ENCODE measurements around the gene NSUN3. TPM values are rescaled to one million over a fixed set of nuclear protein-coding genes. Genes with fewer than 3 reads are reported as not detected.
A peak's percentile ranks its signal among the peaks of the same experiment; 100 is the strongest.

Gene NSUN3
- total RNA-seq, 2 experiments from 2014 or later = 15.4 to 17.1 TPM

GRCh38 chr3:94046533-94046932 lies 16.3 kb upstream of the NSUN3 start:
- intact Hi-C loops (cut with DNase I, micrococcal nuclease) = no loop called here
- ATAC-seq (no peak), DNase-seq (no peak)
- Mint-ChIP-seq H3K9me3 (ENCODE audit: low read depth) (no peaks in the 10 kb centered on the region), H3K36me3 (ENCODE audit: low read depth) (peaks cover 18% of the 10 kb centered on the region), H3K4me1 (peaks cover 2% of the 10 kb centered on the region), H3K27ac (no peak overlapping the region), H3K27me3 (no peaks in the 10 kb centered on the region), H3K4me3 (no peak overlapping the region)
- ChIA-PET POLR2A (no interaction called here), CTCF (no interaction called here)

GRCh38 chr3:94049267-94049666 lies 13.6 kb upstream of the NSUN3 start:
- intact Hi-C loops (cut with DNase I, micrococcal nuclease) = no loop called here
- ChIA-PET CTCF (no interaction called here), POLR2A (no interaction called here)
- ATAC-seq (no peak), DNase-seq (peak; percentile 20)
- no peaks in the 10 kb centered on the region for H3K9me3 Mint-ChIP-seq (ENCODE audit: low read depth)
- H3K27ac Mint-ChIP-seq = no peak overlapping the region
- H3K4me1 Mint-ChIP-seq = no peaks in the 10 kb centered on the region
- H3K27me3 Mint-ChIP-seq = no peaks in the 10 kb centered on the region
- H3K36me3 Mint-ChIP-seq (ENCODE audit: low read depth) = peaks cover 9% of the 10 kb centered on the region
- no peak overlapping the region for H3K4me3 Mint-ChIP-seq

GRCh38 chr3:94050546-94050945 lies 12.3 kb upstream of the NSUN3 start:
- ATAC-seq (no peak), DNase-seq (no peak)
- intact Hi-C loops (cut with DNase I, micrococcal nuclease) = no loop called here
- CTCF ChIA-PET = interaction anchor here (1.0 to 1.6 kb wide), 4 partner anchors 11 to 19 kb away, joined by 3 to 8 read pairs (median 3); no protein-coding TSS in a partner anchor
- Mint-ChIP-seq H3K4me1 (no peaks in the 10 kb centered on the region), H3K9me3 (ENCODE audit: low read depth) (no peaks in the 10 kb centered on the region), H3K27ac (no peak overlapping the region), H3K27me3 (no peaks in the 10 kb centered on the region), H3K36me3 (ENCODE audit: low read depth) (peaks cover 2% of the 10 kb centered on the region), H3K4me3 (no peak overlapping the region)
- POLR2A ChIA-PET = no interaction called here

GRCh38 chr3:94061297-94061696 lies 1.6 kb upstream of the NSUN3 start:
- no peak for ATAC-seq
- Mint-ChIP-seq H3K27ac (no peak overlapping the region), H3K9me3 (ENCODE audit: low read depth) (no peaks in the 10 kb centered on the region), H3K36me3 (ENCODE audit: low read depth) (peaks cover 50% of the 10 kb centered on the region), H3K4me1 (peaks cover 35% of the 10 kb centered on the region), H3K27me3 (no peaks in the 10 kb centered on the region), H3K4me3 (no peak overlapping the region)
- CTCF ChIA-PET = interaction anchor here (1.1 to 1.9 kb wide), 2 partner anchors 9 to 11 kb away, joined by 3 to 7 read pairs; no protein-coding TSS in a partner anchor
- intact Hi-C loops (cut with DNase I, micrococcal nuclease) = loop anchor here in 1 of 2 experiments (2.0 kb wide), 1 partner anchor 20 kb away; no protein-coding TSS in a partner anchor
- POLR2A ChIA-PET = no interaction called here
- DNase-seq = no peak

GRCh38 chr3:94063496-94064119 lies 747 bp downstream of the NSUN3 start:
- POLR2A ChIA-PET = interaction anchor here (1.7 kb wide), 1 partner anchor 84 kb away, joined by 5 read pairs; the partner anchor contains the start of gene ARL13B
- H3K36me3 Mint-ChIP-seq (ENCODE audit: low read depth) = peaks cover 61% of the 10 kb centered on the region
- intact Hi-C loops (cut with DNase I, micrococcal nuclease) = loop anchor here (1.0 kb wide), 2 partner anchors 59 to 83 kb away; partner anchors contain the start of gene ARL13B (in 1 of the 2)
- DNase-seq (no peak), ATAC-seq (no peak)
- no peaks in the 10 kb centered on the region for H3K27me3 Mint-ChIP-seq
- H3K9me3 Mint-ChIP-seq (ENCODE audit: low read depth) = no peaks in the 10 kb centered on the region
- peaks cover 44% of the 10 kb centered on the region for H3K4me1 Mint-ChIP-seq
- CTCF ChIA-PET = interaction anchor here (0.6 to 2.3 kb wide), 6 partner anchors 26 to 90 kb away, joined by 3 to 7 read pairs (median 4); partner anchors contain the start of gene PROS1
- peak overlapping the region; percentile 99 for H3K27ac Mint-ChIP-seq
- peak overlapping the region; percentile 92 for H3K4me3 Mint-ChIP-seq

GRCh38 chr3:94064243-94064860 lies 1.5 kb downstream of the NSUN3 start:
- Mint-ChIP-seq H3K9me3 (ENCODE audit: low read depth) (no peaks in the 10 kb centered on the region), H3K27me3 (no peaks in the 10 kb centered on the region), H3K36me3 (ENCODE audit: low read depth) (peaks cover 57% of the 10 kb centered on the region), H3K4me1 (peaks cover 47% of the 10 kb centered on the region), H3K4me3 (peak overlapping the region; percentile 92), H3K27ac (peak overlapping the region; percentile 99)
- no peak for ATAC-seq
- intact Hi-C loops (cut with DNase I, micrococcal nuclease) = no loop called here
- ChIA-PET POLR2A (no interaction called here), CTCF (interaction anchor here (2.3 kb wide), 1 partner anchor 61 kb away, joined by 7 read pairs; no protein-coding TSS in a partner anchor)
- no peak for DNase-seq

- intact Hi-C loops (cut with DNase I, micrococcal nuclease) = no loop called here
- POLR2A ChIA-PET = no interaction called here
Measured at GRCh38 chr3:94065122-94065521, 2.3 kb downstream of the NSUN3 start.

GRCh38 chr3:94065819-94066480 lies 3.1 kb downstream of the NSUN3 start:
- no peak overlapping the region for H3K4me3 Mint-ChIP-seq
- intact Hi-C loops (cut with DNase I, micrococcal nuclease) = no loop called here
- DNase-seq (peak; percentile 22), ATAC-seq (peak; percentile 10)
- no peaks in the 10 kb centered on the region for H3K27me3 Mint-ChIP-seq
- ChIA-PET CTCF (interaction anchor here (0.8 to 1.0 kb wide), 3 partner anchors 11 to 63 kb away, joined by 3 to 4 read pairs (median 3); no protein-coding TSS in a partner anchor), POLR2A (no interaction called here)
- H3K36me3 Mint-ChIP-seq (ENCODE audit: low read depth) = peaks cover 44% of the 10 kb centered on the region
- peaks cover 55% of the 10 kb centered on the region for H3K4me1 Mint-ChIP-seq
- H3K9me3 Mint-ChIP-seq (ENCODE audit: low read depth) = no peaks in the 10 kb centered on the region
- H3K27ac Mint-ChIP-seq = peak overlapping the region; percentile 74

More at GRCh38 chr3:94065122-94065521, 2.3 kb downstream of the NSUN3 start:
- no peaks in the 10 kb centered on the region for H3K9me3 Mint-ChIP-seq (ENCODE audit: low read depth)
- CTCF ChIA-PET = no interaction called here
- DNase-seq = no peak
- H3K4me1 Mint-ChIP-seq = peaks cover 50% of the 10 kb centered on the region
- H3K4me3 Mint-ChIP-seq = peak overlapping the region; percentile 24
- no peak for ATAC-seq
- no peaks in the 10 kb centered on the region for H3K27me3 Mint-ChIP-seq
- peaks cover 51% of the 10 kb centered on the region for H3K36me3 Mint-ChIP-seq (ENCODE audit: low read depth)
- H3K27ac Mint-ChIP-seq = peak overlapping the region; percentile 21

- intact Hi-C loops (cut with DNase I, micrococcal nuclease) = no loop called here
- no peak overlapping the region for H3K4me3 Mint-ChIP-seq
Measured at GRCh38 chr3:94066506-94067500, 3.9 kb downstream of the NSUN3 start.

GRCh38 chr3:94069194-94069813 lies 6.4 kb downstream of the NSUN3 start:
- ChIA-PET CTCF (interaction anchor here (0.7 to 3.8 kb wide), 19 partner anchors 8 to 136 kb away, joined by 3 to 44 read pairs (median 5); no protein-coding TSS in a partner anchor), POLR2A (no interaction called here)
- no peaks in the 10 kb centered on the region for H3K9me3 Mint-ChIP-seq (ENCODE audit: low read depth)
- intact Hi-C loops (cut with DNase I, micrococcal nuclease) = loop anchor here (1.0 kb wide), 2 partner anchors 58 to 65 kb away; no protein-coding TSS in a partner anchor
- H3K4me1 Mint-ChIP-seq = peaks cover 77% of the 10 kb centered on the region
- no peak for ATAC-seq
- no peak for DNase-seq
- no peak overlapping the region for H3K27ac Mint-ChIP-seq
- peaks cover 57% of the 10 kb centered on the region for H3K36me3 Mint-ChIP-seq (ENCODE audit: low read depth)
- H3K4me3 Mint-ChIP-seq = no peak overlapping the region
- no peaks in the 10 kb centered on the region for H3K27me3 Mint-ChIP-seq

More at GRCh38 chr3:94066506-94067500, 3.9 kb downstream of the NSUN3 start:
- H3K36me3 Mint-ChIP-seq (ENCODE audit: low read depth) = peaks cover 46% of the 10 kb centered on the region
- no peaks in the 10 kb centered on the region for H3K9me3 Mint-ChIP-seq (ENCODE audit: low read depth)
- H3K27ac Mint-ChIP-seq = peak overlapping the region; percentile 74
- peaks cover 63% of the 10 kb centered on the region for H3K4me1 Mint-ChIP-seq
- ChIA-PET POLR2A (no interaction called here), CTCF (interaction anchor here (0.8 to 1.0 kb wide), 4 partner anchors 12 to 63 kb away, joined by 3 to 4 read pairs (median 3); no protein-coding TSS in a partner anchor)
- DNase-seq (no peak), ATAC-seq (no peak)
- no peaks in the 10 kb centered on the region for H3K27me3 Mint-ChIP-seq
